ENCODE results near the gene NLRC5.

NLRC5 gene

GRCh38 chr16:57036945-57037344 is 47.6 kb downstream of the NLRC5 start:
- ChIA-PET POLR2A (ENCODE audit: low non-redundant PET) (no interaction called here), CTCF (interaction anchor here (0.6 to 1.0 kb wide), 3 partner anchors 9 to 425 kb away, joined by 3 to 4 read pairs (median 3); no protein-coding TSS in a partner anchor)
- TF ChIP-seq CTCF (conservative IDR thresholded peaks at IDR 0.05; ENCODE audit: low read depth): no peak
- no peak overlapping the region for H3K27ac ChIP-seq
- DNase-seq (ENCODE audit: low spot score): no peak

DNA sequence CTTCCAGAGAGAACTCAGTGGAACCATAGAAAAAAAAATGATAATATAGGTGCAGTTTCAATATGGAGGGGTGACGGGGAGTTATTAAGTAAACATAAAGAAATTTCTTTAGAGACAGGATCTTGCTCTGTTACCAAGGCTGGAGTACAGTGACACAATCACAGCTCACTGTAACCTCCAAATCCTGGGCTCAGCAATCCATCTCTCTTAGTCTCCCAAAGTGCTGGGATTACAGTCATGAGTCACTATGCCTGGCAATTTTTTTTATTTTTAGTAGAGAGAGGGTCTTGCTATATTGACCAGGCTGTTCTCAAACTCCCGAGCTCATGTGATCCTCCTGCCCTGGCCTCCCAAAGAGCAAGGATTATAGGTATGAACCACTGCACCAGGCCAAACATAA is 48.8 kb downstream of the NLRC5 start:
- ChIA-PET CTCF (interaction anchor here (0.7 kb wide), 1 partner anchor 69 kb away, joined by 6 read pairs; no protein-coding TSS in a partner anchor), POLR2A (ENCODE audit: low non-redundant PET) (no interaction called here)
- TF ChIP-seq CTCF (conservative IDR thresholded peaks at IDR 0.05; ENCODE audit: low read depth): no peak
- H3K27ac ChIP-seq: no peak overlapping the region
- no peak for DNase-seq (ENCODE audit: low spot score)

DNA sequence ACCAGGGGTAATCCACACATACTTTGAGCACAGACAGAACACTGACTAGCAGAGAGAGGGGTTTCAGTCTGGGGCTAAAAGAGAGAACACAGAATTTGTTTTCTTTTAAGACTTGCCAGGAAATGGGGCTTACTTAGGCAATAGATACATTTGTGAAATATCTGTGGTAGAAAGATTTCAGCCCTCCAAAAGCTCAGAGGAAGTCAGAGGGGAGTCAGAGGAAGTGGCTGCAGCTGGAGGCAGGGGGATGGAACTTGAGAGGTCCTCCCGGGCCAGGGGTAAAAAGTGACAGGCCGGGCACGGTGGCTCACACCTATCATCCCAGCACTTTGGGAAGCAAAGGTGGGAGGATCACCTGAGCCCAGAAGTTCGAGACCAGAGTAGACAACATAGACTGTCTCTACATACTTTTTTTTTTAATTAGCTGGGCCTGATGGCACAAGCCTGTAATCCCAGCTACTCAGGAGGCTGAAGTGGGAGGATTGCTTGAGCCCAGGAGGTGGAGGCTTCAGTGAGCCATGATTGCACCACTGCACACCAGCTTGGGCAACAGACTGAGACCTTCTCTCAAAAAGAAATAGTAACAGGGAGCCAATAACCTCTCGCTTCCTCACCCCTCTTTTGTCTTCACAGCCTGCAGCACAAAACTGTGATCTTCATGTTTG is 49.9 kb downstream of the NLRC5 start:
- H3K27ac ChIP-seq: peak overlapping the region; percentile 42
- no peak for TF ChIP-seq CTCF (conservative IDR thresholded peaks at IDR 0.05; ENCODE audit: low read depth)
- ChIA-PET POLR2A (ENCODE audit: low non-redundant PET) (no interaction called here), CTCF (no interaction called here)
- DNase-seq (ENCODE audit: low spot score): no peak

GRCh38 chr16:57041182-57042156 is 52.1 kb downstream of the NLRC5 start:
- no peak for TF ChIP-seq CTCF (conservative IDR thresholded peaks at IDR 0.05; ENCODE audit: low read depth)
- CTCF ChIA-PET: interaction anchor here (0.9 to 1.1 kb wide), 2 partner anchors 13 to 180 kb away, joined by 3 to 4 read pairs; no protein-coding TSS in a partner anchor
- POLR2A ChIA-PET (ENCODE audit: low non-redundant PET): interaction anchor here (0.5 kb wide), 1 partner anchor 97 kb away, joined by 3 read pairs; no protein-coding TSS in a partner anchor
- DNase-seq (ENCODE audit: low spot score): no peak
- peak overlapping the region; percentile 50 for H3K27ac ChIP-seq

- ChIA-PET CTCF (interaction anchor here (0.9 to 1.1 kb wide), 2 partner anchors 14 to 181 kb away, joined by 3 to 4 read pairs; no protein-coding TSS in a partner anchor), POLR2A (ENCODE audit: low non-redundant PET) (interaction anchor here (0.5 kb wide), 1 partner anchor 98 kb away, joined by 3 read pairs; no protein-coding TSS in a partner anchor)
Observed at GRCh38 chr16:57042157-57043111, 53.1 kb downstream of the NLRC5 start.

More at GRCh38 chr16:57042157-57043111, 53.1 kb downstream of the NLRC5 start:
- DNase-seq (ENCODE audit: low spot score): peak; percentile 79
- peak overlapping the region; percentile 50 for H3K27ac ChIP-seq
- TF ChIP-seq CTCF (conservative IDR thresholded peaks at IDR 0.05; ENCODE audit: low read depth): no peak
